Breast epithelium (tissue), 3 donors: ENCODE results near the gene NEO1.

Source experiments
- POLR2A ChIP-seq: fragments of 450-650 bp; IDR thresholded peaks from one replicate; pipeline ENCODE4 v1.6.1; 2016; ENCODE audit warnings: antibody characterized with exemption, mild to moderate bottlenecking, moderate library complexity
- TF ChIP-seq, protein P1 (sequence below), 3 donors: fragments of 450-650 bp; IDR thresholded peaks; one replicate each; pipeline ENCODE4 v1.5.1; 2016 to 2017; ENCODE audit warnings: antibody characterized with exemption in 3 of 3, mild to moderate bottlenecking in 3 of 3, moderate library complexity in 3 of 3

DNA sequence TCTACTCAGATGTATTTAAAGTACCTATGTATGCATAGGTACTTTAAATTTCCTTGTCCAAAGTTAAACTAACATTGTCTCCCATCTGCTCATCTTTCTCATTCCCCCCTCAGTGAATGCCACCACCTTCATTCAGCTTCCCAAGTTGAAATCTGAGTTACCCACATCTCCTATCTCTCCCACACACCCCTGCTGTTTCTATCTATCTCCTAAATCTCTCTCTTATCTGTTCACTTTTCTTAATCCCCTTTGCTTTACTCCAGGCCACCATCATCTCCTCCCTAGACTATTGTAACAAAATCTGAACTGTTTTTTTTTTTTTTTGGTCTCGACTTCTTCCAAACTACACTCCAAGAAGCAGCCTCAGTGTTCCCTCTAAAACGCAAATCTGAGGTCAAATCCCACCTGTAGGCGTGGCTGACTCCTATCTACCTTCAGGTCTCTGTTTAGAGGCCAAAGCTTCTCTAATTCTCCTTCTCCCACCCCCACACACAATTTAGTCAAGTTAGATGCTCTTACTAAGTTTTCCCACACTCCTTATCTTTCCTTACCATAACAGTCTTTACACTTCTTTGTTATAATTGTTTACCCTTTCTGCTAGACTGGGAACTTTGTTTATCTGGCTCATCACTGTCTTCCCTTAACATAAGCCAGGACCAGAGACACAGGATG, 3.5 kb upstream of the NEO1 start:
- TF ChIP-seq, protein P1, sequence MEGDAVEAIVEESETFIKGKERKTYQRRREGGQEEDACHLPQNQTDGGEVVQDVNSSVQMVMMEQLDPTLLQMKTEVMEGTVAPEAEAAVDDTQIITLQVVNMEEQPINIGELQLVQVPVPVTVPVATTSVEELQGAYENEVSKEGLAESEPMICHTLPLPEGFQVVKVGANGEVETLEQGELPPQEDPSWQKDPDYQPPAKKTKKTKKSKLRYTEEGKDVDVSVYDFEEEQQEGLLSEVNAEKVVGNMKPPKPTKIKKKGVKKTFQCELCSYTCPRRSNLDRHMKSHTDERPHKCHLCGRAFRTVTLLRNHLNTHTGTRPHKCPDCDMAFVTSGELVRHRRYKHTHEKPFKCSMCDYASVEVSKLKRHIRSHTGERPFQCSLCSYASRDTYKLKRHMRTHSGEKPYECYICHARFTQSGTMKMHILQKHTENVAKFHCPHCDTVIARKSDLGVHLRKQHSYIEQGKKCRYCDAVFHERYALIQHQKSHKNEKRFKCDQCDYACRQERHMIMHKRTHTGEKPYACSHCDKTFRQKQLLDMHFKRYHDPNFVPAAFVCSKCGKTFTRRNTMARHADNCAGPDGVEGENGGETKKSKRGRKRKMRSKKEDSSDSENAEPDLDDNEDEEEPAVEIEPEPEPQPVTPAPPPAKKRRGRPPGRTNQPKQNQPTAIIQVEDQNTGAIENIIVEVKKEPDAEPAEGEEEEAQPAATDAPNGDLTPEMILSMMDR (IDR thresholded peaks at IDR 0.05): no peak
- TF ChIP-seq POLR2A: no peak
